ENCODE results near the gene SRA1. TPM values are rescaled to one million over a fixed set of nuclear protein-coding genes. Genes with fewer than 3 reads are reported as not detected.

The SRA1 gene
- total and polyA plus RNA-seq, 2 of the 13 experiments (the other 11 are each of a cell fraction or from before 2014, with no cell fraction given): 14.2 to 32.8 TPM

DNA sequence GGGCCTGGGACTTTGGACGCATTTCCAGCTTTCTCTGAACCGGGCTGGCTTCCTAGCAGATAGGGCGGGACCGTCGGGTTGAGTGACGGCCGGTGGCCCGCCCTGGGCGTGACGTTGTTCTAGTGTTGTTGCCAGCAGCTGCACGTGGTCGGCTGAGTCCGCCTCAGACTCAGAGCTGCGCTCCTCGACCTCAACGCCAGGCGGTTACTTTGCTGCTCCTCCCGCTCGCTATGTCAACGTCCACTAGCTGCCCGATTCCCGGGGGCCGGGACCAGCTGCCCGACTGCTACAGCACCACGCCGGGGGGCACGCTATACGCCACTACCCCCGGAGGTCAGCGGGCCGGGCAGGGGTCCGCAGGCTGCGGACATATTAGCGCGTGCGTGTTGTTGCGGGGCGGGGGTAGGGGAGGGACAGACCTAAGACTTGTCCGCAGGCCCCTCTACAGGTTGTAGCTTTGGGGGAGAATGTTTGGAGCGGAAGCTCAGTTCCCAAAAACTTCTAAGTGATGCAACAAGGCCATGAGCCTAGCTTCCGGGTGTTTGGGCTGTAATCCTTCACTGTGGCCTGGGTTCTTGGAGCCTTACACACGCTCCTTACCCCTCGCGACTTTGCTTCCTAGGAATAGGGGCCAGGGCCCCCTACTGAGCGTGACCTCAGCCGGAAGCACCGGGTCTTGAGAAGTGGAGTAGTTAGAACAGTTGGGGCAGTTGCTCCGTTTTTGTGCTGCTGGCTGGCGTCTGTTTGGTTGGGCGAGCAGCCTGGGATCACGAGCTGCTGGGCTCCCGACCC is 9.6 kb downstream of the SRA1 start, which contains the start of gene EIF4EBP3 (continued):
- TF ChIP-seq, protein P1, sequence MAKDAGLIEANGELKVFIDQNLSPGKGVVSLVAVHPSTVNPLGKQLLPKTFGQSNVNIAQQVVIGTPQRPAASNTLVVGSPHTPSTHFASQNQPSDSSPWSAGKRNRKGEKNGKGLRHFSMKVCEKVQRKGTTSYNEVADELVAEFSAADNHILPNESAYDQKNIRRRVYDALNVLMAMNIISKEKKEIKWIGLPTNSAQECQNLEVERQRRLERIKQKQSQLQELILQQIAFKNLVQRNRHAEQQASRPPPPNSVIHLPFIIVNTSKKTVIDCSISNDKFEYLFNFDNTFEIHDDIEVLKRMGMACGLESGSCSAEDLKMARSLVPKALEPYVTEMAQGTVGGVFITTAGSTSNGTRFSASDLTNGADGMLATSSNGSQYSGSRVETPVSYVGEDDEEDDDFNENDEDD (CRISPR knock-in tag; IDR thresholded peaks at IDR 0.05; ENCODE audit: borderline replicate concordance): peak; percentile 94
- TF ChIP-seq ZSCAN9 (CRISPR knock-in tag; IDR thresholded peaks at IDR 0.05; ENCODE audit: borderline replicate concordance): peak; percentile 81; the same call in 1 of the 2 replicates
- peak; percentile 83 for TF ChIP-seq HOXA3 (CRISPR knock-in tag; IDR thresholded peaks at IDR 0.05)
- 0 out of 2 replicates have a peak, but pooled peaks have one; percentile 62 for TF ChIP-seq ATF1 (CRISPR knock-in tag; IDR thresholded peaks at IDR 0.05)
- TF ChIP-seq, protein P2, sequence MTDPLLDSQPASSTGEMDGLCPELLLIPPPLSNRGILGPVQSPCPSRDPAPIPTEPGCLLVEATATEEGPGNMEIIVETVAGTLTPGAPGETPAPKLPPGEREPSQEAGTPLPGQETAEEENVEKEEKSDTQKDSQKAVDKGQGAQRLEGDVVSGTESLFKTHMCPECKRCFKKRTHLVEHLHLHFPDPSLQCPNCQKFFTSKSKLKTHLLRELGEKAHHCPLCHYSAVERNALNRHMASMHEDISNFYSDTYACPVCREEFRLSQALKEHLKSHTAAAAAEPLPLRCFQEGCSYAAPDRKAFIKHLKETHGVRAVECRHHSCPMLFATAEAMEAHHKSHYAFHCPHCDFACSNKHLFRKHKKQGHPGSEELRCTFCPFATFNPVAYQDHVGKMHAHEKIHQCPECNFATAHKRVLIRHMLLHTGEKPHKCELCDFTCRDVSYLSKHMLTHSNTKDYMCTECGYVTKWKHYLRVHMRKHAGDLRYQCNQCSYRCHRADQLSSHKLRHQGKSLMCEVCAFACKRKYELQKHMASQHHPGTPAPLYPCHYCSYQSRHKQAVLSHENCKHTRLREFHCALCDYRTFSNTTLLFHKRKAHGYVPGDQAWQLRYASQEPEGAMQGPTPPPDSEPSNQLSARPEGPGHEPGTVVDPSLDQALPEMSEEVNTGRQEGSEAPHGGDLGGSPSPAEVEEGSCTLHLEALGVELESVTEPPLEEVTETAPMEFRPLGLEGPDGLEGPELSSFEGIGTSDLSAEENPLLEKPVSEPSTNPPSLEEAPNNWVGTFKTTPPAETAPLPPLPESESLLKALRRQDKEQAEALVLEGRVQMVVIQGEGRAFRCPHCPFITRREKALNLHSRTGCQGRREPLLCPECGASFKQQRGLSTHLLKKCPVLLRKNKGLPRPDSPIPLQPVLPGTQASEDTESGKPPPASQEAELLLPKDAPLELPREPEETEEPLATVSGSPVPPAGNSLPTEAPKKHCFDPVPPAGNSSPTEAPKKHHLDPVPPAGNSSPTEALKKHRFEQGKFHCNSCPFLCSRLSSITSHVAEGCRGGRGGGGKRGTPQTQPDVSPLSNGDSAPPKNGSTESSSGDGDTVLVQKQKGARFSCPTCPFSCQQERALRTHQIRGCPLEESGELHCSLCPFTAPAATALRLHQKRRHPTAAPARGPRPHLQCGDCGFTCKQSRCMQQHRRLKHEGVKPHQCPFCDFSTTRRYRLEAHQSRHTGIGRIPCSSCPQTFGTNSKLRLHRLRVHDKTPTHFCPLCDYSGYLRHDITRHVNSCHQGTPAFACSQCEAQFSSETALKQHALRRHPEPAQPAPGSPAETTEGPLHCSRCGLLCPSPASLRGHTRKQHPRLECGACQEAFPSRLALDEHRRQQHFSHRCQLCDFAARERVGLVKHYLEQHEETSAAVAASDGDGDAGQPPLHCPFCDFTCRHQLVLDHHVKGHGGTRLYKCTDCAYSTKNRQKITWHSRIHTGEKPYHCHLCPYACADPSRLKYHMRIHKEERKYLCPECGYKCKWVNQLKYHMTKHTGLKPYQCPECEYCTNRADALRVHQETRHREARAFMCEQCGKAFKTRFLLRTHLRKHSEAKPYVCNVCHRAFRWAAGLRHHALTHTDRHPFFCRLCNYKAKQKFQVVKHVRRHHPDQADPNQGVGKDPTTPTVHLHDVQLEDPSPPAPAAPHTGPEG (CRISPR knock-in tag; IDR thresholded peaks at IDR 0.05): no peak
- TF ChIP-seq, protein P3, sequence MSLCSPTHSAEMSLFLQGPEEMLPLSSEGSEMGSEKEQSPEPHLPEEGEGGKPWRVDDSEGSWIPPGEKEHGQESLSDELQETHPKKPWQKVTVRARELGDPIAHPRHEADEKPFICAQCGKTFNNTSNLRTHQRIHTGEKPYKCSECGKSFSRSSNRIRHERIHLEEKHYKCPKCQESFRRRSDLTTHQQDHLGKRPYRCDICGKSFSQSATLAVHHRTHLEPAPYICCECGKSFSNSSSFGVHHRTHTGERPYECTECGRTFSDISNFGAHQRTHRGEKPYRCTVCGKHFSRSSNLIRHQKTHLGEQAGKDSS (CRISPR knock-in tag; IDR thresholded peaks at IDR 0.05; ENCODE audit: borderline replicate concordance, low read depth): no peak; the same call in 1 of the 2 replicates
- TF ChIP-seq PHF20 (CRISPR knock-in tag; IDR thresholded peaks at IDR 0.05): peak; percentile 60; the same call in 1 of the 2 replicates
- TF ChIP-seq, protein P4, sequence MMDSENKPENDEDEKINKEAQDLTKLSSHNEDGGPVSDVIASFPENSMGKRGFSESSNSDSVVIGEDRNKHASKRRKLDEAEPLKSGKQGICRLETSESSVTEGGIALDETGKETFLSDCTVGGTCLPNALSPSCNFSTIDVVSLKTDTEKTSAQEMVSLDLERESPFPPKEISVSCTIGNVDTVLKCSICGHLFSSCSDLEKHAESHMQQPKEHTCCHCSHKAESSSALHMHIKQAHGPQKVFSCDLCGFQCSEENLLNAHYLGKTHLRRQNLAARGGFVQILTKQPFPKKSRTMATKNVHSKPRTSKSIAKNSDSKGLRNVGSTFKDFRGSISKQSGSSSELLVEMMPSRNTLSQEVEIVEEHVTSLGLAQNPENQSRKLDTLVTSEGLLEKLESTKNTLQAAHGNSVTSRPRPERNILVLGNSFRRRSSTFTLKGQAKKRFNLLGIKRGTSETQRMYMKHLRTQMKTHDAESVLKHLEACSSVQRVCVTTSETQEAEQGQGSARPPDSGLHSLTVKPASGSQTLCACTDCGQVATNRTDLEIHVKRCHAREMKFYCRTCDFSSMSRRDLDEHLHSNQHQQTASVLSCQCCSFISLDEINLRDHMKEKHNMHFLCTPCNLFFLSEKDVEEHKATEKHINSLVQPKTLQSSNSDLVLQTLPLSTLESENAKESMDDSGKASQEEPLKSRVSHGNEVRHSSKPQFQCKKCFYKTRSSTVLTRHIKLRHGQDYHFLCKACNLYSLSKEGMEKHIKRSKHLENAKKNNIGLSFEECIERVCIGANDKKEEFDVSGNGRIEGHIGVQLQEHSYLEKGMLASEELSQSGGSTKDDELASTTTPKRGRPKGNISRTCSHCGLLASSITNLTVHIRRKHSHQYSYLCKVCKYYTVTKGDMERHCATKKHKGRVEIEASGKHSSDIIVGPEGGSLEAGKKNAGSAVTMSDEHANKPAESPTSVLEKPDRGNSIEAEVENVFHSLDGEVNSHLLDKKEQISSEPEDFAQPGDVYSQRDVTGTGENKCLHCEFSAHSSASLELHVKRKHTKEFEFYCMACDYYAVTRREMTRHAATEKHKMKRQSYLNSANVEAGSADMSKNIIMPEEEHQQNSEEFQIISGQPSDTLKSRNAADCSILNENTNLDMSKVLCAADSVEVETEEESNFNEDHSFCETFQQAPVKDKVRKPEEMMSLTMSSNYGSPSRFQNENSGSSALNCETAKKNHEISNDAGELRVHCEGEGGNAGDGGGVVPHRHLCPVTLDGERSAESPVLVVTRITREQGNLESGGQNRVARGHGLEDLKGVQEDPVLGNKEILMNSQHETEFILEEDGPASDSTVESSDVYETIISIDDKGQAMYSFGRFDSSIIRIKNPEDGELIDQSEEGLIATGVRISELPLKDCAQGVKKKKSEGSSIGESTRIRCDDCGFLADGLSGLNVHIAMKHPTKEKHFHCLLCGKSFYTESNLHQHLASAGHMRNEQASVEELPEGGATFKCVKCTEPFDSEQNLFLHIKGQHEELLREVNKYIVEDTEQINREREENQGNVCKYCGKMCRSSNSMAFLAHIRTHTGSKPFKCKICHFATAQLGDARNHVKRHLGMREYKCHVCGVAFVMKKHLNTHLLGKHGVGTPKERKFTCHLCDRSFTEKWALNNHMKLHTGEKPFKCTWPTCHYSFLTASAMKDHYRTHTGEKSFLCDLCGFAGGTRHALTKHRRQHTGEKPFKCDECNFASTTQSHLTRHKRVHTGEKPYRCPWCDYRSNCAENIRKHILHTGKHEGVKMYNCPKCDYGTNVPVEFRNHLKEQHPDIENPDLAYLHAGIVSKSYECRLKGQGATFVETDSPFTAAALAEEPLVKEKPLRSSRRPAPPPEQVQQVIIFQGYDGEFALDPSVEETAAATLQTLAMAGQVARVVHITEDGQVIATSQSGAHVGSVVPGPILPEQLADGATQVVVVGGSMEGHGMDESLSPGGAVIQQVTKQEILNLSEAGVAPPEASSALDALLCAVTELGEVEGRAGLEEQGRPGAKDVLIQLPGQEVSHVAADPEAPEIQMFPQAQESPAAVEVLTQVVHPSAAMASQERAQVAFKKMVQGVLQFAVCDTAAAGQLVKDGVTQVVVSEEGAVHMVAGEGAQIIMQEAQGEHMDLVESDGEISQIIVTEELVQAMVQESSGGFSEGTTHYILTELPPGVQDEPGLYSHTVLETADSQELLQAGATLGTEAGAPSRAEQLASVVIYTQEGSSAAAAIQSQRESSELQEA (CRISPR knock-in tag; IDR thresholded peaks at IDR 0.05; ENCODE audit: not compliant biosample characterization): peak; percentile 12
- peak; percentile 70; the same call in 1 of the 2 replicates for TF ChIP-seq RNF2 (conservative IDR thresholded peaks at IDR 0.05; ENCODE audit: low read depth)
- no peak for TF ChIP-seq PAF1 (CRISPR knock-in tag; IDR thresholded peaks at IDR 0.05)

Data from HepG2 (cell line).